IMR-90 (cell line): ENCODE measurements around the gene SLC45A2. TPM values are rescaled to one million over a fixed set of nuclear protein-coding genes. Genes with fewer than 3 reads are reported as not detected.

Experiments
- ATAC-seq: fragments of 200-7000 bp; cut with Tn5 transposase; 2 replicates; pipeline ENCODE4 v1.9.1; 2020; ENCODE audit warnings: low read depth, mild to moderate bottlenecking, moderate library complexity
- BruUV-seq: library from RNA; stranded (reverse); fragments of 400-500 nt; replicated peaks from 2 replicates; lab custom pipeline; 2021; lab: Mats Ljungman, UMichigan
- CTCF ChIA-PET: fragments of 300-600 bp; formaldehyde crosslinking; extraction: SDS; loops from one replicate; lab custom pipeline; 2021; ENCODE audit warnings: antibody characterized with exemption; lab: Yijun Ruan, JAX
- POLR2A ChIA-PET: fragments of 300-600 bp; sonication (Branson Sonifier 250); formaldehyde crosslinking; loops from one replicate; lab custom pipeline; 2022; ENCODE audit warnings: antibody characterized with exemption; ENCODE audit not compliant: unreplicated experiment; lab: Charles Lee
- DNase-seq: peaks from one replicate; pipeline ENCODE4 v3.0.0; 2013
- H2AFZ ChIP-seq: replicated peaks from 2 replicates; pipeline ENCODE3; 2013; ENCODE audit warnings: low read length, mild to moderate bottlenecking; ENCODE audit not compliant: poor library complexity
- H2AK5ac ChIP-seq: 2 replicates; pipeline ENCODE4 v1.6.1; 2013; ENCODE audit warnings: low read depth, low read length, inconsistent platforms
- H2AK9ac ChIP-seq: replicated peaks from 2 replicates; pipeline ENCODE3; 2013; ENCODE audit warnings: mild to moderate bottlenecking, low read depth, low read length, moderate library complexity; ENCODE audit not compliant: poor library complexity
- H2BK120ac ChIP-seq: 2 replicates; pipeline ENCODE4 v1.6.1; 2013; ENCODE audit warnings: low read depth, low read length, inconsistent platforms
- H2BK15ac ChIP-seq: 3 replicates; pipeline ENCODE4 v1.6.1; 2013; ENCODE audit warnings: low read depth, low read length, inconsistent platforms
- H2BK20ac ChIP-seq: 2 replicates; pipeline ENCODE4 v1.6.1; 2013; ENCODE audit warnings: low read depth, mild to moderate bottlenecking, inconsistent platforms, low read length, moderate library complexity
- H2BK5ac ChIP-seq: 2 replicates; pipeline ENCODE4 v1.6.1; 2013; ENCODE audit warnings: mild to moderate bottlenecking, low read depth, low read length, inconsistent platforms; ENCODE audit not compliant: poor library complexity, severe bottlenecking
- H3K14ac ChIP-seq: replicated peaks from 2 replicates; pipeline ENCODE4 v1.6.1; 2013; ENCODE audit warnings: low read depth, low read length, inconsistent platforms
- H3K18ac ChIP-seq: 2 replicates; pipeline ENCODE4 v1.6.1; 2013; ENCODE audit warnings: low read depth, low read length, control low read depth
- H3K23ac ChIP-seq: 2 replicates; pipeline ENCODE4 v1.6.1; 2013; ENCODE audit warnings: low read depth, low read length, inconsistent platforms
- H3K27ac ChIP-seq: 2 replicates; pipeline ENCODE4 v1.5.1; 2013; ENCODE audit warnings: mild to moderate bottlenecking, control low read depth, low read length; ENCODE audit not compliant: insufficient read depth
- H3K27me3 ChIP-seq: 2 replicates; pipeline ENCODE4 v1.6.1; 2013; ENCODE audit warnings: low read length; ENCODE audit not compliant: control insufficient read depth, insufficient read depth
- H3K36me3 ChIP-seq: 2 replicates; pipeline ENCODE4 v1.6.1; 2013; ENCODE audit warnings: low read length, mixed read lengths; ENCODE audit not compliant: control insufficient read depth, insufficient read depth
- H3K4ac ChIP-seq: 2 replicates; pipeline ENCODE4 v1.6.1; 2013; ENCODE audit warnings: low read depth, low read length, inconsistent platforms
- H3K4me1 ChIP-seq: 2 replicates; pipeline ENCODE4 v1.6.1; 2013; ENCODE audit warnings: low read length, mixed read lengths; ENCODE audit not compliant: control insufficient read depth, insufficient read depth
- H3K4me2 ChIP-seq: 2 replicates; pipeline ENCODE4 v1.6.1; 2013; ENCODE audit warnings: low read depth, mild to moderate bottlenecking, control low read depth, low read length, moderate library complexity
- H3K4me3 ChIP-seq: 2 replicates; pipeline ENCODE4 v1.5.1; 2013; ENCODE audit warnings: low read depth, mild to moderate bottlenecking, control low read depth, low read length, moderate library complexity; ENCODE audit not compliant: insufficient read depth
- H3K56ac ChIP-seq: 2 replicates; pipeline ENCODE4 v1.6.1; 2013; ENCODE audit warnings: low read length, inconsistent platforms; ENCODE audit not compliant: insufficient read depth; ENCODE audit errors: extremely low read depth
- H3K79me1 ChIP-seq, 2 experiments: 2 replicates each; pipeline ENCODE4 v1.6.1; 2013; ENCODE audit warnings: low read length in 2 of 2, inconsistent platforms in 1 of 2, low read depth in 1 of 2
- H3K9ac ChIP-seq: 2 replicates; pipeline ENCODE4 v1.6.1; 2013; ENCODE audit warnings: low read depth, low read length, control low read depth
- H3K9me1 ChIP-seq: 2 replicates; pipeline ENCODE4 v1.6.1; 2013; ENCODE audit warnings: low read length, inconsistent platforms; ENCODE audit not compliant: insufficient read depth
- H3K9me3 ChIP-seq: 2 replicates; pipeline ENCODE4 v1.6.1; 2013; ENCODE audit warnings: low read length; ENCODE audit not compliant: control insufficient read depth, insufficient read depth
- H4K20me1 ChIP-seq: 2 replicates; pipeline ENCODE4 v1.6.1; 2013; ENCODE audit warnings: low read length, inconsistent platforms; ENCODE audit not compliant: insufficient read depth
- H4K5ac ChIP-seq: 2 replicates; pipeline ENCODE4 v1.6.1; 2013; ENCODE audit warnings: mild to moderate bottlenecking, low read depth, low read length, control low read depth
- H4K8ac ChIP-seq, 2 experiments: 2 replicates each; pipeline ENCODE4 v1.6.1; 2013; ENCODE audit warnings: low read depth in 2 of 2, low read length in 2 of 2, control low read depth in 1 of 2, inconsistent platforms in 1 of 2
- H4K91ac ChIP-seq: 2 replicates; pipeline ENCODE4 v1.6.1; 2013; ENCODE audit warnings: low read depth, low read length, inconsistent platforms; ENCODE audit not compliant: insufficient read depth
- MAZ ChIP-seq: IDR thresholded peaks from 2 replicates; pipeline ENCODE4 v1.6.1; 2012; ENCODE audit warnings: low read depth, mild to moderate bottlenecking, low read length, improper control_type of control experiment, moderate library complexity, borderline replicate concordance
- NFE2L2 ChIP-seq: fragments of 150-350 bp; IDR thresholded peaks from 2 replicates; pipeline ENCODE4 v1.6.1; 2016; ENCODE audit warnings: low read depth, mild to moderate bottlenecking, low read length
- RFX5 ChIP-seq: IDR thresholded peaks from 2 replicates; pipeline ENCODE4 v1.8.0; 2012; ENCODE audit warnings: low read depth, mild to moderate bottlenecking, low read length, moderate library complexity
- WGBS, 2 experiments: methylation state at CpG; one replicate each; pipeline versions ENCODE4 v1.1.5 to v1.1.7; 2013; ENCODE audit warnings: missing lambda C conversion rate in 2 of 2; ENCODE audit not compliant: insufficient read length in 1 of 2; ENCODE audit errors: extremely low coverage in 2 of 2; 5-methylcytosine and 5-hydroxymethylcytosine counted together
- dilution Hi-C: fragments of 300-500 bp; cut with HindIII; formaldehyde crosslinking; loops from one replicate; pipeline ENCODE4 v1.14.3; 2018; ENCODE audit warnings: low sequenced_read_pairs; ENCODE audit not compliant: unreplicated experiment
- in situ Hi-C: fragments of 300-500 bp; cut with MboI; formaldehyde crosslinking; loops from 3 replicates; pipeline ENCODE4 v1.14.3; 2019; ENCODE audit warnings: low sequenced_read_pairs, inconsistent platforms, mixed read lengths
- intact Hi-C: fragments of 100-400 bp; cut with micrococcal nuclease; formaldehyde crosslinking; loops from 2 replicates; pipeline ENCODE4 v1.10.0; 2022
- polyA plus RNA-seq, 3 experiments: library from polyadenylated mRNA; depleted of rRNA; stranded (reverse); fragments of >200 nt; gene quantifications; 2 replicates each; pipeline ENCODE4 v1.2.3, GENCODE V29; 2012; ENCODE audit warnings: low replicate concordance in 1 of 3
- total RNA-seq: library from RNA; depleted of rRNA; stranded (reverse); fragments of >200 nt; gene quantifications from 2 replicates; pipeline ENCODE4 v1.2.3, GENCODE V29; 2012
- TF ChIP-seq, protein P1 (sequence below): fragments of 150-350 bp; IDR thresholded peaks from 2 replicates; pipeline ENCODE4 v1.6.1; 2017; ENCODE audit warnings: mild to moderate bottlenecking, antibody characterized with exemption, low read length, low read depth

Gene SLC45A2
- total and polyA plus RNA-seq, 2 of the 4 experiments (the other 2 are of a cell fraction), result 0.07 TPM; not detected in 1

DNA sequence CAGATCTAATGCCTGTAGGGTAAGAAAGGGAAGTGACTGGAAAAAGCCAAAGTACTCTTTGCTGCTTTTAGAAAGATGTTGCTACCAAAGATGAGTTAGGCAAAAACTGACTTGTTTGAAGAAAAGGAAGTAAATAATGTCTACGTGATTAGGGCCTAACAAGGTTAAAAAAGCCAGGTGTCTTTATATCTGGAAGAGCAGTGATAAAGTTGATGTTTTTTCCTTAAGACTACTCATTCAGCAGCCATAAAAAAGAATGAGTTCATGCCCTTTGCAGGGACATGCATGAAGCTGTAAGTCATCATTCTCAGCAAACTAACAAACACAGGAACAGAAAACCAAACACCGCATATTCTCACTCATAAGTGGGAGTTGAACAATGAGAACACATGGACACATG, 36.8 kb upstream of the SLC45A2 start:
- Histone ChIP-seq H2BK5ac (no peak overlapping the region), H2AK5ac (no peak overlapping the region), H3K4ac (no peak overlapping the region), H4K5ac (no peak overlapping the region), H2AFZ (no peak overlapping the region), H2BK15ac (no peak overlapping the region), H4K8ac (no peak overlapping the region), H3K23ac (no peak overlapping the region), H3K14ac (no peak overlapping the region), H3K4me2 (no peak overlapping the region), H2BK20ac (no peak overlapping the region), H4K91ac (no peak overlapping the region), H3K4me3 (no peak overlapping the region), H3K56ac (no peak overlapping the region), H3K9ac (no peak overlapping the region), H3K9me1 (no peaks in the 10 kb centered on the region), H2AK9ac (no peak overlapping the region), H2BK120ac (no peak overlapping the region), H3K36me3 (no peaks in the 10 kb centered on the region), H3K79me1 (no peaks in the 10 kb centered on the region), H3K27me3 (no peaks in the 10 kb centered on the region), H3K9me3 (no peaks in the 10 kb centered on the region), H3K4me1 (peaks cover 8% of the 10 kb centered on the region; the same call in 1 of the 2 replicates), H4K20me1 (no peaks in the 10 kb centered on the region), H3K18ac (no peak overlapping the region), H3K27ac (no peak overlapping the region)
- DNase-seq, result no peak
- WGBS, 2 experiments, result no CpG with 5 or more reads among the region's 2 CpGs
- intact Hi-C loops (no loop called here), in situ Hi-C loops (no loop called here), dilution Hi-C loops (no loop called here)
- ChIA-PET CTCF (no interaction called here), POLR2A (no interaction called here)
- TF ChIP-seq, protein P1, sequence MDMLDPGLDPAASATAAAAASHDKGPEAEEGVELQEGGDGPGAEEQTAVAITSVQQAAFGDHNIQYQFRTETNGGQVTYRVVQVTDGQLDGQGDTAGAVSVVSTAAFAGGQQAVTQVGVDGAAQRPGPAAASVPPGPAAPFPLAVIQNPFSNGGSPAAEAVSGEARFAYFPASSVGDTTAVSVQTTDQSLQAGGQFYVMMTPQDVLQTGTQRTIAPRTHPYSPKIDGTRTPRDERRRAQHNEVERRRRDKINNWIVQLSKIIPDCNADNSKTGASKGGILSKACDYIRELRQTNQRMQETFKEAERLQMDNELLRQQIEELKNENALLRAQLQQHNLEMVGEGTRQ, result no peak
- TF ChIP-seq RFX5, result no peak
- TF ChIP-seq NFE2L2, result no peak
- no peak for TF ChIP-seq MAZ
- BruUV-seq, result no TSS peak
- ATAC-seq, result no peak
